ENCODE data around the gene LEAP2. TPM values are rescaled to one million over a fixed set of nuclear protein-coding genes. Genes with fewer than 3 reads are reported as not detected.

LEAP2 gene
- polyA plus RNA-seq, 1 donor from 2014 or later: 1.6 TPM

GRCh38 chr5:132909702-132910101, 36.2 kb downstream of the LEAP2 start:
- Histone ChIP-seq H3K9me2 (ENCODE audit: insufficient read depth, low read length) (no peaks in the 10 kb centered on the region), H3K27me3 (ENCODE audit: insufficient read depth, low read depth, low read length) (no peaks in the 10 kb centered on the region), H4K20me1 (ENCODE audit: insufficient read depth) (no peaks in the 10 kb centered on the region), H3K36me3 (ENCODE audit: insufficient read depth, low read length) (no peaks in the 10 kb centered on the region), H2AFZ (ENCODE audit: low read depth, low read length) (no peak overlapping the region), H3K9me3 (ENCODE audit: low read length) (no peaks in the 10 kb centered on the region), H3K4me2 (ENCODE audit: low read length) (no peak overlapping the region), H3K4me3 (ENCODE audit: low read length) (no peak overlapping the region), H3F3A (ENCODE audit: insufficient read depth, low read length, poor library complexity, severe bottlenecking) (no peaks in the 10 kb centered on the region), H3K27ac (ENCODE audit: low read length) (no peak overlapping the region), H3K9ac (ENCODE audit: low read length) (no peak overlapping the region), H3K79me2 (replicated peaks; ENCODE audit: insufficient read depth, low read length) (peaks cover 22% of the 10 kb centered on the region)
- no peak for TF ChIP-seq EZH2 (IDR thresholded peaks at IDR 0.05; ENCODE audit: borderline replicate concordance, insufficient read depth, low read length, poor library complexity, severe bottlenecking)
- no peak for TF ChIP-seq EP300 (conservative IDR thresholded peaks at IDR 0.05; ENCODE audit: poor library complexity, severe bottlenecking)
- no peak for TF ChIP-seq POLR2AphosphoS5 (IDR thresholded peaks at IDR 0.05)
- TF ChIP-seq RAD21 (conservative IDR thresholded peaks at IDR 0.05): no peak
- TF ChIP-seq MXI1 (conservative IDR thresholded peaks at IDR 0.05; ENCODE audit: poor library complexity, severe bottlenecking): no peak
- no peak for TF ChIP-seq TAF1 (IDR thresholded peaks at IDR 0.05; ENCODE audit: low read depth)
- no peak for TF ChIP-seq CTCF (IDR thresholded peaks at IDR 0.05; ENCODE audit: poor library complexity, severe bottlenecking)
- TF ChIP-seq REST (IDR thresholded peaks at IDR 0.05; ENCODE audit: borderline replicate concordance): no peak

- Histone ChIP-seq H3K27ac (ENCODE audit: low read length) (no peak overlapping the region), H3K36me3 (ENCODE audit: insufficient read depth, low read length) (no peaks in the 10 kb centered on the region), H2AFZ (ENCODE audit: low read depth, low read length) (no peak overlapping the region), H3K9me2 (ENCODE audit: insufficient read depth, low read length) (no peaks in the 10 kb centered on the region), H3F3A (ENCODE audit: insufficient read depth, low read length, poor library complexity, severe bottlenecking) (no peaks in the 10 kb centered on the region), H3K79me2 (replicated peaks; ENCODE audit: insufficient read depth, low read length) (peaks cover 23% of the 10 kb centered on the region), H3K9ac (ENCODE audit: low read length) (no peak overlapping the region), H3K4me2 (ENCODE audit: low read length) (no peak overlapping the region), H4K20me1 (ENCODE audit: insufficient read depth) (no peaks in the 10 kb centered on the region), H3K9me3 (ENCODE audit: low read length) (no peaks in the 10 kb centered on the region), H3K4me3 (ENCODE audit: low read length) (no peak overlapping the region), H3K27me3 (ENCODE audit: insufficient read depth, low read depth, low read length) (no peaks in the 10 kb centered on the region)
- TF ChIP-seq SMC3 (conservative IDR thresholded peaks at IDR 0.05; ENCODE audit: poor library complexity): no peak
- TF ChIP-seq EP300 (conservative IDR thresholded peaks at IDR 0.05; ENCODE audit: poor library complexity, severe bottlenecking): no peak
- TF ChIP-seq RAD21 (conservative IDR thresholded peaks at IDR 0.05): no peak
- TF ChIP-seq REST (IDR thresholded peaks at IDR 0.05; ENCODE audit: borderline replicate concordance): no peak
- no peak for TF ChIP-seq TAF1 (IDR thresholded peaks at IDR 0.05; ENCODE audit: low read depth)
- no peak for TF ChIP-seq MXI1 (conservative IDR thresholded peaks at IDR 0.05; ENCODE audit: poor library complexity, severe bottlenecking)
- no peak for TF ChIP-seq POLR2AphosphoS5 (IDR thresholded peaks at IDR 0.05)
- no peak for TF ChIP-seq CTCF (IDR thresholded peaks at IDR 0.05; ENCODE audit: poor library complexity, severe bottlenecking)
- TF ChIP-seq EZH2 (IDR thresholded peaks at IDR 0.05; ENCODE audit: borderline replicate concordance, insufficient read depth, low read length, poor library complexity, severe bottlenecking): no peak
These were observed 42.2 kb downstream of the LEAP2 start for GRCh38 chr5:132915681-132916080.
